Mucosa of descending colon (tissue), 3 donors: Measurements from ENCODE around the gene TM4SF20. TPM values are rescaled to one million over a fixed set of nuclear protein-coding genes. Genes with fewer than 3 reads are reported as not detected.
A peak's percentile ranks its signal among the peaks of the same experiment; 100 is the strongest.

Source experiments
- ATAC-seq: fragments of 200-7000 bp; cut with Tn5 transposase; one replicate; pipeline ENCODE4 v1.9.1; 2020; ENCODE audit warnings: mild to moderate bottlenecking, moderate library complexity
- DNase-seq, 3 donors: peaks; one replicate each; pipeline ENCODE4 v3.0.0-alpha.2; 2020
- H3K36me3 ChIP-seq: fragments of 200-600 bp; one replicate; pipeline ENCODE4 v1.8.0; 2021; ENCODE audit warnings: low read depth, mild to moderate bottlenecking
- H3K4me1 ChIP-seq: fragments of 200-600 bp; one replicate; pipeline ENCODE4 v1.8.0; 2021; ENCODE audit warnings: low read depth, mild to moderate bottlenecking
- H3K4me3 ChIP-seq: fragments of 200-600 bp; one replicate; pipeline ENCODE4 v1.8.0; 2021; ENCODE audit warnings: mild to moderate bottlenecking
- H3K9me3 ChIP-seq: fragments of 200-600 bp; one replicate; pipeline ENCODE4 v1.8.0; 2021; ENCODE audit warnings: mild to moderate bottlenecking
- CTCF ChIP-seq: fragments of 200-600 bp; IDR thresholded peaks from one replicate; pipeline ENCODE4 v1.8.0; 2022; ENCODE audit warnings: antibody characterized with exemption, mild to moderate bottlenecking
- intact Hi-C, 2 donors: fragments of 100-400 bp; cut with DNase I in 1 of 2; cut with micrococcal nuclease in 1 of 2; formaldehyde crosslinking; loops; one replicate each; pipeline versions ENCODE4 v1.11.0 to v1.11.1; 2022; cut with DNase I, micrococcal nuclease
- long read RNA-seq, 2 donors: library from polyadenylated mRNA; unstranded; transcript quantifications; one replicate each; pipeline ENCODE4 v2.0.0, GENCODE V29; 2019 to 2021
- total RNA-seq, 3 donors: library from RNA; stranded (reverse); fragmentation: NEBNext Ultra II Directional in 2 of 3; extraction: Animal tissue kit (Norgen Biotek cat#: 25700) in 2 of 3; gene quantifications; one replicate each; pipeline versions ENCODE4 v1.2.1 to v1.2.4, GENCODE V29; 2021 to 2023
- donor health status: DM: no; HTN: no; CAD: no; lungs with moderate emphysema.
- donor health status: DM: no; HTN: no; CAD: no.
- donor health status: DM: no; HTN: yes; CAD: no.

TM4SF20 gene, protein sequence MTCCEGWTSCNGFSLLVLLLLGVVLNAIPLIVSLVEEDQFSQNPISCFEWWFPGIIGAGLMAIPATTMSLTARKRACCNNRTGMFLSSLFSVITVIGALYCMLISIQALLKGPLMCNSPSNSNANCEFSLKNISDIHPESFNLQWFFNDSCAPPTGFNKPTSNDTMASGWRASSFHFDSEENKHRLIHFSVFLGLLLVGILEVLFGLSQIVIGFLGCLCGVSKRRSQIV
- 10 to 100 TPM in 1 of 3 donors, 1 to 10 TPM in 2; 3.9 to 12.6 (median 9.1) TPM for total RNA-seq
- long read RNA-seq, donor 1, transcript TM4SF20-201 (4 exons, 2,296 nt) = major isoform, 5 of 8 reads
- long read RNA-seq, donor 1, partial matches to known transcripts = 0 of 8 reads
- long read RNA-seq, donor 1, other reads (novel, unspliced or antisense) = 3 of 8 reads
- long read RNA-seq, donor 2, partial matches to known transcripts = 0 of 3 reads
- long read RNA-seq, donor 2, other reads (novel, unspliced or antisense) = 0 of 3 reads

- Histone ChIP-seq H3K9me3 (no peaks in the 10 kb centered on the region), H3K4me1 (peaks cover 18% of the 10 kb centered on the region), H3K4me3 (no peak within 1 kb of the TSS), H3K36me3 (no peaks in the 10 kb centered on the region)
- TF ChIP-seq CTCF = no peak
- intact Hi-C loops = no loop called here
- DNase-seq = peak in 1 of 3 donors; percentile 17
- ATAC-seq = peak; percentile 63
Observed at GRCh38 chr2:227379095-227379494, at the start of gene TM4SF20. Gene TM4SF20, minus strand, starts transcription at chr2:227379306. Its CDS starts 38 bp downstream, at chr2:227379268.

- TF ChIP-seq CTCF = no peak
- Histone ChIP-seq H3K36me3 (no peaks in the 10 kb centered on the region), H3K9me3 (peaks cover 8% of the 10 kb centered on the region), H3K4me3 (no peak overlapping the region), H3K4me1 (no peaks in the 10 kb centered on the region)
- ATAC-seq (no peak), DNase-seq (no peak)
- intact Hi-C loops = no loop called here
Observed at GRCh38 chr2:227428731-227429285, 49.7 kb upstream of the TM4SF20 start.

DNA sequence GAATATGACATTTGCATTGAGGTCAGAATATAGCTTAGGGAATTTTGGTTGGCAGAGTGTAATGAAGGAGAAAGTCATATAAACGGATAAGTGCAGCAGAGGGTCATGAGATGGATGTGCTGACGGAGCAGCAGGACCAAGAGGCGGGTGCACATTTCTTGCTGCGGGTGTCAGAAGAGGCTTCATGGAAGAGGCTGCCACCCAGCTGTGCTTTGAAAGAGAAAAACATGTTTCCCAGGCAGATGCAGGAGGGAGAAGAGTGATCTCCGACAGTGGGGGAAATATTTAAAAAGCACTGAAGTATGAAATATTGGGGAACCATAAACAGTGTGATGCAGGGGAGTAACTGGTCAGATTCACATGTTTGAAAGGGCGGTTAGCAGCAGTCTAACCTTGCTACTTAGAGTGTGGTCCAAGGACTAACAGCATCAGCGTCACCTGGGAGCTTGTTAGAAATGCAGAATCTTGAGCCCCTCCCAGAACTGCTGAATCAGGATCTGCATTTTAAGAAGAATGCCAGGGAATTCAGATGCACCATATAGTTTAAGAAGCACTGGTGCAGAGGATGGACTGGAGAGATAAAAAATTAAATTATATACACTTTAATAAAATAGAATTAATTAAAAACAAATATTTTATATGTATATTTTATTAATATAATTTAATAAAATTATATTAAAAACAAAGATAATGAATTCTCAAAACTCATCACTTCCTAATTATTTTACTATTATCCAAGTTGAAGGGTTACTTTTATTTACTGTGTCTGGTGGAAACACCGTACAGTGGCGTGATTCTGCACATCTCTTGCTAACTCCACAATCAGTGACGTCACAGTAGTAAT is 44.8 kb upstream of the TM4SF20 start:
- Histone ChIP-seq H3K36me3 (no peaks in the 10 kb centered on the region), H3K4me3 (no peak overlapping the region), H3K4me1 (no peaks in the 10 kb centered on the region), H3K9me3 (no peaks in the 10 kb centered on the region)
- DNase-seq = no peak
- no peak for ATAC-seq
- no peak for TF ChIP-seq CTCF
- intact Hi-C loops = no loop called here

- no peak for DNase-seq
- H3K36me3 ChIP-seq = no peaks in the 10 kb centered on the region
- no peak overlapping the region for H3K4me3 ChIP-seq
- no peak for TF ChIP-seq CTCF
- ATAC-seq = no peak
- H3K9me3 ChIP-seq = no peaks in the 10 kb centered on the region
- intact Hi-C loops = no loop called here
- H3K4me1 ChIP-seq = no peaks in the 10 kb centered on the region
Observed at GRCh38 chr2:227420087-227421052, 41.3 kb upstream of the TM4SF20 start.

DNA sequence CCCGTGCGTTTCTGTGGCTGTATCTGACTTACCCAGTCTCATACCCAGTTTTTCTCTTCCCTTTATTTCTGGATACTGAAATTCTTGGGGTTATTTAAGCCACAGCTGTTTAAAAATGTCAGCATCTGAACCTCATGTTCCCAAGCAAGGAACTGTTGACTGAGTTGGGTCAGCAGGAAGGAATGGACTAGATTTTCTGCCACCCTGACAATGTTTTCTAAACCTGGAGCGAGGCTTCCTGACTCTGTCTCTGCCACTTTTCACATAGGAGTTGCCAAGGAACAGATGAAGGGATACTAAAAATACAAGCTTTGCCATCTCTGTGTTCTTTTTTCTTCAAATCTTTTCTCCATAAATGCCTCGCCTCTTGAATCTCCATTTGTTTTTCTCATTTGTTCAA is 37.6 kb upstream of the TM4SF20 start:
- TF ChIP-seq CTCF = no peak
- Histone ChIP-seq H3K4me3 (no peak overlapping the region), H3K36me3 (no peaks in the 10 kb centered on the region), H3K4me1 (no peaks in the 10 kb centered on the region), H3K9me3 (no peaks in the 10 kb centered on the region)
- DNase-seq (no peak), ATAC-seq (no peak)
- intact Hi-C loops = no loop called here
